ENCODE results near the gene ARHGEF10L. TPM values are rescaled to one million over a fixed set of nuclear protein-coding genes. Genes with fewer than 3 reads are reported as not detected.

Gene ARHGEF10L
- total RNA-seq, 1 donor from 2014 or later = 20.4 TPM

DNA sequence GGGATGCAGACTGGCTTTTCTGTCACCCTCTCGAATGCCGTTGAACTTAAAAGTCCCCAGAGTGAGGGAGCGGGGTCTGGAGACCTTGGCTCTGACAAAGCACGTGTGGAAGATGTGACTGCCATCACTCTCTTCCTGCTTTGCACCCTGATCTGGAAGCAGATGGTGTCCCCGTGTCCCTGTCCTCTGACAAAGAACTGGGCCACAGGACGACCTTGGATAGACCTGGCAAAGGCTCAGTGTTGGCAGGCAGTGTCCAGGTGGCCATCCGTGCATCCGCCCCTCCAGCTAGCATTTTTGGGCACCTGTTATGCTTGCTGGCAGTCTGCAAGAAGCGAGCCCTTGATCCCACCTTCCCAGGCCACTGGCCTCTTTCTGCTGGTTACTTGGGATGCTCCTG lies 27.4 kb downstream of the ARHGEF10L start:
- no peak for DNase-seq (ENCODE audit: extremely low read depth, low read depth, low spot score)

DNA sequence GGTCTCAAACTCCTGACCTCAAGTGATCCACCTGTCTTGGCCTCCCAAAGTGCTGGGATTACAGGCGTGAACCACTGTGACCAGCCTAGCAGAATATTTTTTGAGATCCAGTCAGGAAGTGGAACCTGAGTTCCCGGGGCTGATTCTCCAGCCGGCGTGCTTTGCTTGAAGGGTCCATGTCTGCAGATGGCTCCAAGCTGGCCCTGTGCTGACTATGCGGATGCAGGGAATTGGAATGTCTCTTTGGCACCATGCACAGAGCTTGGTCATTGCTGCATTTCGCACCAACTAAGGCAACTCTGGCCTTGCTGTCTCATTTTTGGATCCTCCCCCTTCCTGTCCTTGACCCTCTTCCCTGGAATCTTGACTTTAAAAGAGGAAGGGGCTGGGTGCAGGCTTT lies 28.1 kb downstream of the ARHGEF10L start:
- no peak for DNase-seq (ENCODE audit: extremely low read depth, low read depth, low spot score)

GRCh38 chr1:17568014-17568900 lies 28.8 kb downstream of the ARHGEF10L start:
- no peak for DNase-seq (ENCODE audit: extremely low read depth, low read depth, low spot score)

DNA sequence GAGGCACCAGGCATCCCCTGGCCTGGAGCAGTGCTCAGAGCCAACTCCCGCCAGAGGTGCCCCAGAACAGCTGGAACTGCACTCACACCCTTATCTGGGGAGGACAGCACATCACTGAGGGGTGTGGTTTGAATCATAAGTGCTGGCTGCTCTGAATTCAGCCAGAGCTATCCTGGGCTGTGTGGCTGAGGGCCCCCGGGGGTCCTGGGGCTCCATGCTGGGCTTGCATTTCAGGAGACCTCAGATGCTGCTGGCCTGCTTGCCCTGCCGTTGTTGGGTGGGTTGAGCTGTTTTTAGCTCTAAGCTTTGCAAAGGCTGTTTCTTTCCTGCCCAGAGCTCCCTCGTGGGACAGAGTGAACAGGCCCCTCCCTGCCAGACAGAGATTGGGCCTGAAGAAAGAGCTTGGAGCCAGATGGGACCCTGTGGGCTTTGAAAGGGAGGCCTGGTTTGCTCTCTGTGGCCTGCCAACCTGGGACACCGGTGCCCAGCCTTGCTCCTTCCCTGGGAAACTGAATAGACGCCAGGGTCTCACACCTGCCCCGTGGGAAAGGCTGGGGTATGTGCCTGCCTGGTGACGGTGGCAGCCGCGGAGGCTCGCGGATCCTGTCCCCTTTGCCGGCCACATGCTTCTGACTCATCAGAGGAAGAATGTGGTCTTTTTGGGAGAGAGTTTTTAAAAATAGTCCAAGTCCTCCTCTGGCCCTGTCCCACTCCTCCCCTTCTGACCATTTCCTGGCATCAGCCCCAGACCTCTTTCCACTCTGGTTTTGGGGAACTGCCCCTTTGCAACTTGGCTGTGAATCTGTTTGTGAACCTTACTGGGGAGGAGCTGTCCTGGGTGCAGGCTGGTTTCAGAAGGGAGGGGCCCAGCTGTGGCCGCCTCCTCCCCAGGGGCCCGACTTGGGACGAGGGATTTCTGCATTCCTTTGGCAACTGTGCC lies 30.0 kb downstream of the ARHGEF10L start:
- no peak for DNase-seq (ENCODE audit: extremely low read depth, low read depth, low spot score)

- no peak for DNase-seq (ENCODE audit: extremely low read depth, low read depth, low spot score)
Observed at GRCh38 chr1:17570228-17570627, 30.7 kb downstream of the ARHGEF10L start.

- DNase-seq (ENCODE audit: extremely low read depth, low read depth, low spot score) = no peak
Observed at GRCh38 chr1:17572264-17572985, 32.9 kb downstream of the ARHGEF10L start.

GRCh38 chr1:17573518-17574041 lies 34.1 kb downstream of the ARHGEF10L start:
- no peak for DNase-seq (ENCODE audit: extremely low read depth, low read depth, low spot score)

GRCh38 chr1:17574516-17574915 lies 35.0 kb downstream of the ARHGEF10L start:
- DNase-seq (ENCODE audit: extremely low read depth, low read depth, low spot score) = no peak

DNA sequence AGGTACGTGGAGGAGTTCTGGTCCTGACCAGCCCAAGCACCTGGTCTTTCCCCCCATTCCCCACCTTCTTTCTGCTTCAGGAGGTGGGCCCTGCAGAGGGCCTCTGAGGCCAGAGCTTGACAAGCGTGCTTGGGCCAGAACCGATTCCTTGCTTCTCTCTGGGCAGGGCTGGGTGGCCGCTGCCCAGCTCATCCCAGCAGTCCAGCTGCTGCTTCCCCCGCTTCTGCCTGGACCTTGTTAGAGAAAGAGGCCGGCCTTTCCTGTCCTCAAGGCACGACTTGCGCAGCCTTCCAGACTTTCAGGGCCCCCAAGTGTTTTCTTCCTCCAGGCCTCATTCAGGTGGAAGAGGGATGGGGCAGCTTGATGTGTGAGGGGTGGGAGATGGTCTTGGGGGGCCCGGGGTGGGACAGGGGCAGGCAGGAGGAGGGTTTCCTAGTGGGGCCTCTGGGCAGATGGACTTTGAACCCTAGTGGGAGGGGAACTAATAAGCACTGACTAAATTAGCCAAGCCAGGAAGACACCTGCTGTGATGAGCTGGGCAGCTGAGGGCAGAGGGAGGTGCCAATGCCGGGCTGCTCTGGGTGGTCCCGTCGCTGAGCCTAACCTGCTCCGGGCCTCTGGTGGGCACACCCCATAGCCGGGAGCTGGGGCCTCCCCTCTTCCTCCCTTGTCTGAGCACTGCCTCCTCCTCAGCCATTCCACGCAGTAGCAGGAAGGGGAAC lies 36.5 kb downstream of the ARHGEF10L start:
- no peak for DNase-seq (ENCODE audit: extremely low read depth, low read depth, low spot score)

DNA sequence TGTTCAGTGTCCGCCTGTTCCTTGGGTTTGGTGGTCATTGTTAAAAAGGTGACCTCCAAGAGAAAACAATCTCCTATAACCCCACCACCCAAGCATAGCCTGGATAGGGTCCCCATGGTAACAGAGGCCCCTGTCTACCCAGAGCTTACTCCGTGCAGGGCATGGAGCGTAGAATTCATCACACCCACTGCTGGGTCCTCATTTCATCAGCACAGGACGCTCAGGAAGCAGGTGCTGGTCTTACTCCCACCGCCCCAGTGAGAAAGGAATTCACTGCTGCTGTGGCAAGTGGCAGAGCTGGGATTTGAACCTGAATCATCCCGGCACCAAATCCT lies 37.0 kb downstream of the ARHGEF10L start:
- no peak for DNase-seq (ENCODE audit: extremely low read depth, low read depth, low spot score)

DNA sequence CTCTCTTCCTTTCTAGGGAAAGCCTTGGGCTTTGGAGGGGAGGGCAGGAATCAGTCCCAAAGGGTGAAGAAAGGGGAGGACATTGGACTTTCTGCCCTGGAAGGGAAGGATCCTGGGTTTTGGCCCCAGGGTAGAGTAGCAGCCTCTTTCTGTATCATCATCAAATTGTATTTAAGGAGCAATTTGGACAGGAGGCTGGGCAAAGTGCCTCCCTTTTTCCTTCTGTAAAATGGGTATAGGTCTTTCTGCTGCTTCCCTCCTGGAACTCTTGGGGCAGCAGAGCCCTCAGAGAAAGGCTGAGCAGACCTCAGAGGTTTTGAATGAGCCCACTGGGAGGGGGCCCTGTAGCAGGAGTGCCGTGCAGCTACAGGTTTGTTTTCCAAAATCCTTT lies 38.4 kb downstream of the ARHGEF10L start:
- no peak for DNase-seq (ENCODE audit: extremely low read depth, low read depth, low spot score)

GRCh38 chr1:17579951-17580939 lies 40.7 kb downstream of the ARHGEF10L start:
- no peak for DNase-seq (ENCODE audit: extremely low read depth, low read depth, low spot score)

GRCh38 chr1:17581389-17582123 lies 42.1 kb downstream of the ARHGEF10L start:
- no peak for DNase-seq (ENCODE audit: extremely low read depth, low read depth, low spot score)

DNA sequence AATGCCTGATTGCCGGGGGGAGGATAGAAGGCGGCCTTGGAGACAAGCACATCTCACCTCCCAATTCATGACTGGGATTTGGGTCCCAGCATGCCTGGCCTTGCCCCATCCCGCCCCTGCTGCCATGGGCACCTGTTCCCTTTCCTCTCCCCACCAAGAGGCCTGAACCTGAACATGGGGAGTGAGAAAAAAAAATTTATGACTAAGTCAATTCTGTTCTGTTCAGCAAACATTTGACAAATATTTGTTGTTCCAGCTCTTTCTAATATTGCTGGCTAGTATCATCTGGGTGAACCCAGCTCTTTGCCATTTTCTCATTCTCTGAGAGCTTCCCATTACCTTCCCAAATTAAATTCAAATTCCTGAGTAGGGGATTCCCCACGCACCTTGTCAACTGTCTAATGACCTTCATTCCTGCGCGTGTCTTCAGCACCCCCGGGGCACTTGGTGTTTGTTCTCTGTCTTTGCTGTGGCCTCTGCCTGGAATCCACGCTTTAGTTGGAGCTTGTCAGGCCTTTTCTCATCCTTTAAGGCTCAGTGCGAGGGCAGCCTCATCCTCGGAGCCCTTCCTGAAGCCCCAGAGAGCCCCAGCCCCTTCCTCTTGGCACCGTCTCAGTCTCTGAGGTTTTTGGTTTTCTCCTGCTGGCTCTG lies 42.8 kb downstream of the ARHGEF10L start:
- DNase-seq (ENCODE audit: extremely low read depth, low read depth, low spot score) = no peak

DNA sequence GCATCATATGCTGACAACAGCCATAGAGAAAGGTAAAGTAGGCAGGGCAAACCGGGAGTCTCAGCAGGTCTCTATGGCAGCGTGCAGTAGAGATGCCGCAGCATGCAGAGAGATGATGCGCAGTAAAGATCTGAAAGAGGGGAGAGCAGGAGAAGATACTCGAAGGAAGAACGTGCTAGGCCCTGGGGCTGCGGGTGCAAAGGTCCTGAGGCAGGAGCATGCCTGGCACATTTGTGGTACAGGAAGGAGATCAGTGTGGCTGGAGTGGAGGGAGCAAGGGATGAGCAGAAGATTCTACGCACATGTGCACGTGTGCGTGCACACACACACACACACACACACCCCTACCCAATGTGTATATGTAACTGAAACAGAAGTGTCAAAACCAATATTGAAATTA lies 45.0 kb downstream of the ARHGEF10L start:
- DNase-seq (ENCODE audit: extremely low read depth, low read depth, low spot score) = no peak

GRCh38 chr1:17585266-17585987 lies 45.9 kb downstream of the ARHGEF10L start:
- DNase-seq (ENCODE audit: extremely low read depth, low read depth, low spot score) = no peak

Measured in glomerular endothelial cell (primary cell).